ENCODE data around the gene NIPA2.
A peak's percentile ranks its signal among the peaks of the same experiment; 100 is the strongest.

NIPA2 gene

GRCh38 chr15:22868495-22868894, 30.0 kb downstream of the NIPA2 start:
- Mint-ChIP-seq H3K27me3 (ENCODE audit: low read depth, poor library complexity) (no peaks in the 10 kb centered on the region), H3K36me3 (ENCODE audit: low read depth) (peaks cover 73% of the 10 kb centered on the region), H3K4me3 (no peak overlapping the region), H3K4me1 (peaks cover 7% of the 10 kb centered on the region), H3K27ac (no peak overlapping the region), H3K9me3 (peaks cover 13% of the 10 kb centered on the region)
- no peak for TF ChIP-seq CTCF (IDR thresholded peaks at IDR 0.05)
- no peak for DNase-seq

- Mint-ChIP-seq H3K27me3 (ENCODE audit: low read depth, poor library complexity) (no peaks in the 10 kb centered on the region), H3K4me1 (peaks cover 7% of the 10 kb centered on the region), H3K4me3 (no peak overlapping the region), H3K9me3 (peaks cover 13% of the 10 kb centered on the region), H3K27ac (no peak overlapping the region), H3K36me3 (ENCODE audit: low read depth) (peaks cover 73% of the 10 kb centered on the region)
- DNase-seq = no peak
- TF ChIP-seq CTCF (IDR thresholded peaks at IDR 0.05) = no peak
Measured at GRCh38 chr15:22868928-22869327, 30.5 kb downstream of the NIPA2 start.

GRCh38 chr15:22869856-22870255, 31.4 kb downstream of the NIPA2 start:
- no peaks in the 10 kb centered on the region for H3K27me3 Mint-ChIP-seq (ENCODE audit: low read depth, poor library complexity)
- H3K9me3 Mint-ChIP-seq = peaks cover 13% of the 10 kb centered on the region
- H3K4me1 Mint-ChIP-seq = peaks cover 9% of the 10 kb centered on the region
- peaks cover 72% of the 10 kb centered on the region for H3K36me3 Mint-ChIP-seq (ENCODE audit: low read depth)
- DNase-seq = no peak
- TF ChIP-seq CTCF (IDR thresholded peaks at IDR 0.05) = no peak
- H3K4me3 Mint-ChIP-seq = no peak overlapping the region
- no peak overlapping the region for H3K27ac Mint-ChIP-seq

- Mint-ChIP-seq H3K4me1 (peaks cover 11% of the 10 kb centered on the region), H3K27ac (peak overlapping the region; percentile 62), H3K36me3 (ENCODE audit: low read depth) (peaks cover 76% of the 10 kb centered on the region), H3K4me3 (no peak overlapping the region), H3K9me3 (peaks cover 13% of the 10 kb centered on the region), H3K27me3 (ENCODE audit: low read depth, poor library complexity) (no peaks in the 10 kb centered on the region)
- no peak for TF ChIP-seq CTCF (IDR thresholded peaks at IDR 0.05)
- no peak for DNase-seq
Measured at GRCh38 chr15:22870865-22871264, 32.4 kb downstream of the NIPA2 start.

GRCh38 chr15:22871481-22872086, 33.1 kb downstream of the NIPA2 start:
- H3K9me3 Mint-ChIP-seq = peaks cover 13% of the 10 kb centered on the region
- H3K27ac Mint-ChIP-seq = peak overlapping the region; percentile 62
- no peak for TF ChIP-seq CTCF (IDR thresholded peaks at IDR 0.05)
- H3K27me3 Mint-ChIP-seq (ENCODE audit: low read depth, poor library complexity) = no peaks in the 10 kb centered on the region
- DNase-seq = no peak
- H3K36me3 Mint-ChIP-seq (ENCODE audit: low read depth) = peaks cover 76% of the 10 kb centered on the region
- peaks cover 11% of the 10 kb centered on the region for H3K4me1 Mint-ChIP-seq
- no peak overlapping the region for H3K4me3 Mint-ChIP-seq

All from nephron progenitor cell (in vitro differentiated cells).